Left ventricle myocardium inferior (tissue), 1 donor: ENCODE measurements around the gene JTB. TPM values are rescaled to one million over a fixed set of nuclear protein-coding genes. Genes with fewer than 3 reads are reported as not detected.

Source experiments
- DNase-seq: peaks from one replicate; pipeline ENCODE4 v3.0.0-alpha.2; 2020
- H3K27ac ChIP-seq: fragments of 200-600 bp; replicated peaks from 2 replicates; pipeline ENCODE4 v1.8.0; 2021
- H3K27me3 ChIP-seq: fragments of 200-600 bp; 2 replicates; pipeline ENCODE4 v1.8.0; 2021; ENCODE audit warnings: low read depth
- H3K36me3 ChIP-seq: fragments of 200-600 bp; 2 replicates; pipeline ENCODE4 v1.8.0; 2021
- H3K4me1 ChIP-seq: fragments of 200-600 bp; 2 replicates; pipeline ENCODE4 v1.8.0; 2021
- H3K4me3 ChIP-seq: fragments of 200-600 bp; 2 replicates; pipeline ENCODE4 v1.8.0; 2021; ENCODE audit warnings: mild to moderate bottlenecking, moderate library complexity
- H3K9me3 ChIP-seq: fragments of 200-600 bp; replicated peaks from 2 replicates; pipeline ENCODE4 v1.8.0; 2021
- CTCF ChIP-seq: fragments of 200-600 bp; IDR thresholded peaks from 2 replicates; pipeline ENCODE4 v1.8.0; 2021; ENCODE audit warnings: antibody characterized with exemption, mild to moderate bottlenecking, borderline replicate concordance
- intact Hi-C: fragments of 100-400 bp; cut with micrococcal nuclease; formaldehyde crosslinking; loops from one replicate; pipeline ENCODE4 v1.11.0; 2022
- total RNA-seq: library from RNA; stranded (reverse); fragmentation: NEBNext Ultra II Directional; extraction: Animal tissue kit (Norgen Biotek cat#: 25700); gene quantifications from one replicate; pipeline ENCODE4 v1.2.1, GENCODE V29; 2021
- donor health status: DM: no; HTN: yes; CAD: no; lungs with severe emphysema.

JTB gene
- total RNA-seq, 1 donor from 2014 or later, result 75.8 TPM

GRCh38 chr1:153944005-153944826 lies 33.3 kb downstream of the JTB start:
- no peak for TF ChIP-seq CTCF

GRCh38 chr1:153942766-153943549 lies 34.5 kb downstream of the JTB start:
- Histone ChIP-seq H3K27ac (peak overlapping the region; percentile 99), H3K27me3 (no peaks in the 10 kb centered on the region), H3K9me3 (no peaks in the 10 kb centered on the region), H3K36me3 (peaks cover 53% of the 10 kb centered on the region), H3K4me1 (peaks cover 43% of the 10 kb centered on the region), H3K4me3 (no peak overlapping the region)
- intact Hi-C loops, result no loop called here
- DNase-seq, result no peak
- TF ChIP-seq CTCF, result no peak

More at GRCh38 chr1:153944005-153944826, 33.3 kb downstream of the JTB start:
- no peak for DNase-seq
- peaks cover 54% of the 10 kb centered on the region for H3K36me3 ChIP-seq
- H3K4me3 ChIP-seq, result peak overlapping the region; percentile 91
- H3K4me1 ChIP-seq, result peaks cover 43% of the 10 kb centered on the region
- H3K27me3 ChIP-seq, result no peaks in the 10 kb centered on the region
- intact Hi-C loops, result no loop called here
- peak overlapping the region; percentile 99 for H3K27ac ChIP-seq
- no peaks in the 10 kb centered on the region for H3K9me3 ChIP-seq

GRCh38 chr1:153941826-153942725 lies 35.4 kb downstream of the JTB start:
- intact Hi-C loops, result no loop called here
- H3K27ac ChIP-seq, result peak overlapping the region; percentile 99

GRCh38 chr1:153940756-153941155 lies 36.7 kb downstream of the JTB start:
- no peaks in the 10 kb centered on the region for H3K27me3 ChIP-seq
- peaks cover 36% of the 10 kb centered on the region for H3K4me1 ChIP-seq
- TF ChIP-seq CTCF, result no peak
- peaks cover 69% of the 10 kb centered on the region for H3K36me3 ChIP-seq
- intact Hi-C loops, result no loop called here
- no peaks in the 10 kb centered on the region for H3K9me3 ChIP-seq
- H3K27ac ChIP-seq, result no peak overlapping the region
- DNase-seq, result no peak
- no peak overlapping the region for H3K4me3 ChIP-seq

More at GRCh38 chr1:153941826-153942725, 35.4 kb downstream of the JTB start:
- H3K27me3 ChIP-seq, result no peaks in the 10 kb centered on the region
- H3K9me3 ChIP-seq, result no peaks in the 10 kb centered on the region
- no peak for TF ChIP-seq CTCF
- H3K4me3 ChIP-seq, result no peak overlapping the region
- peaks cover 56% of the 10 kb centered on the region for H3K36me3 ChIP-seq
- H3K4me1 ChIP-seq, result peaks cover 41% of the 10 kb centered on the region
- DNase-seq, result no peak

GRCh38 chr1:153939476-153939875 lies 38.0 kb downstream of the JTB start:
- no peak for TF ChIP-seq CTCF
- no peak overlapping the region for H3K27ac ChIP-seq
- H3K27me3 ChIP-seq, result no peaks in the 10 kb centered on the region
- no peak overlapping the region for H3K4me3 ChIP-seq
- intact Hi-C loops, result no loop called here
- H3K36me3 ChIP-seq, result peaks cover 82% of the 10 kb centered on the region
- H3K9me3 ChIP-seq, result no peaks in the 10 kb centered on the region
- H3K4me1 ChIP-seq, result peaks cover 23% of the 10 kb centered on the region
- DNase-seq, result no peak
